PC-3 (cell line): ENCODE results near the gene PDK4.

Experiments used
- EZH2 ChIP-seq: fragments of 300-600 bp; sonication (generic); IDR thresholded peaks from one replicate; pipeline ENCODE4 v1.6.1; 2017; ENCODE audit warnings: antibody characterized with exemption, mild to moderate bottlenecking, low read length; ENCODE audit not compliant: unreplicated experiment
- EZH2phosphoT487 ChIP-seq: fragments of 300-600 bp; sonication (generic); IDR thresholded peaks from 2 replicates; pipeline ENCODE4 v1.6.1; 2018; ENCODE audit warnings: mild to moderate bottlenecking, antibody characterized with exemption, low read length, borderline replicate concordance
- TF ChIP-seq, protein P1 (sequence below): fragments of 300-600 bp; sonication (generic); conservative IDR thresholded peaks from 2 replicates; pipeline ENCODE4 v1.5.1; 2017; ENCODE audit warnings: antibody characterized with exemption, low read depth, mild to moderate bottlenecking, low read length

DNA sequence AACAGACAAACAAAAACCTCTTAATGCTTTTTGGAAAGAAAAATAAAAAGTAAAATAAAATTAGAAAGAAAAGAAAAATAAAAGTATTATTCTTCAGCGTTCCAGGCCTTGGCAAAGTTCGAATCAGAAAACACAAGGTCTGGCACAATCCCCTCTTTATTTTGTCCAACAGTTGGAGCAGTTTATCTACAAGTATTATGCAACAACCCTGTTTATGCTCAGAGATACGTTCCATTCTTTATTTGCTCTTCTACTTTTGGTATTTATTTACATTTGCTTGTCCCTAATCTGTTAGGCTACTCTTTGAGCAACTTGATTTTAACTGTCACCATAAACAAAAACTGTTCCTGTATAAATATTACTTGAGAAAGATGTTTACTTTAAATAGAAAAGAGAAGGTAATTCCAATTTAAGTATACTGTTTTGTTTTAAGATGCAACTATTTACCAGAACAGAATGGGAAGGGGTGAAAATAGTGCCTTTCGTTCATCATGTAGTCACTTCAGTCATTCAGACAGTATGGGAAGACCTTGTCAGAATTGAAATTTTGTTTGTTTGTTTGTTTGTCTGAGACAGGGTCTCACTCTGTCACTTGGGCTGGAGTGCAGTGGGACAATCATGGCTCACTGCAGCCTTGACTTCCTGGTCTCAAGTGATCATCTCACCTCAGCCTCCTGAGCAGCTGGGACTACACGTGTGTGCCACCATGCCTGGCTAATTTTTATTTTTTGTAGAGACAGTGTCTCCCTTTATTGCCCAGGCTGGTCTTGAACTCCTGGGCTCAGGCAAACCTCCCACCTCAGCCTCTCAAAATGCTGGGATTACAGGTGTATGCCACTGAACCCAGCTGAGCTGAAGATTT lies 5.7 kb downstream of the PDK4 start:
- TF ChIP-seq, protein P1, sequence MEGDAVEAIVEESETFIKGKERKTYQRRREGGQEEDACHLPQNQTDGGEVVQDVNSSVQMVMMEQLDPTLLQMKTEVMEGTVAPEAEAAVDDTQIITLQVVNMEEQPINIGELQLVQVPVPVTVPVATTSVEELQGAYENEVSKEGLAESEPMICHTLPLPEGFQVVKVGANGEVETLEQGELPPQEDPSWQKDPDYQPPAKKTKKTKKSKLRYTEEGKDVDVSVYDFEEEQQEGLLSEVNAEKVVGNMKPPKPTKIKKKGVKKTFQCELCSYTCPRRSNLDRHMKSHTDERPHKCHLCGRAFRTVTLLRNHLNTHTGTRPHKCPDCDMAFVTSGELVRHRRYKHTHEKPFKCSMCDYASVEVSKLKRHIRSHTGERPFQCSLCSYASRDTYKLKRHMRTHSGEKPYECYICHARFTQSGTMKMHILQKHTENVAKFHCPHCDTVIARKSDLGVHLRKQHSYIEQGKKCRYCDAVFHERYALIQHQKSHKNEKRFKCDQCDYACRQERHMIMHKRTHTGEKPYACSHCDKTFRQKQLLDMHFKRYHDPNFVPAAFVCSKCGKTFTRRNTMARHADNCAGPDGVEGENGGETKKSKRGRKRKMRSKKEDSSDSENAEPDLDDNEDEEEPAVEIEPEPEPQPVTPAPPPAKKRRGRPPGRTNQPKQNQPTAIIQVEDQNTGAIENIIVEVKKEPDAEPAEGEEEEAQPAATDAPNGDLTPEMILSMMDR = no peak
- TF ChIP-seq EZH2phosphoT487 (no peak), EZH2 (no peak)
